GM21737 (cell line): ENCODE results near the gene FIS1.
"Not testable (repeated sequence)": the region's sequence is repeated elsewhere in the genome, so short reads cannot be mapped to it uniquely, and the experiment has no call there.

Source experiments
- ATAC-seq: cut with Tn5 transposase; IDR thresholded peaks from one replicate; pipeline ENCODE4 v1.9.1; 2021; ENCODE audit warnings: mild to moderate bottlenecking, moderate library complexity; ENCODE audit not compliant: unreplicated experiment

FIS1 gene

DNA sequence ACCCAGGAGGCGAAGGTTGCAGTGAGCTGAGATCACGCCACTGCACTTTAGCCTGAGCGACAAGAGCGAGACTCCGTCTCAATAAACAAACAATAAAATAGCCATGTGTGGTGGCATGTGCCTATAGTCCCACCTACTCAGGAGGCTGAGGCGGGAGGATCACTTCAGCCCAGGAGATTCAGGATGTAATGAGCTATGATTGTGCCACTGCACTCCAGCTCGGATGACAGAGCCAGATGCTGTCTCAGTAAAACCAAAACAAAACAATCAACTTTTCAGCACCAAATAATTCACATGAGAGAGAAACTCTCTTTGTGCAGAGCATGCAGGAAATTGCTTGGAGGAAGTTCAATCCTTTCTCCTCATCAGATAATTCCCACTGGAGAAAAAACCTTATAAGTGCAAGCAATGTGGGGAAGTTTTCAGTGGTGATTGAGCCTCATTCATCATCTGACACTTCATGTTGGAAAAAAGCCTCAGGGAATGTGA is 13.4 kb upstream of the FIS1 start:
- ATAC-seq, result no peak

DNA sequence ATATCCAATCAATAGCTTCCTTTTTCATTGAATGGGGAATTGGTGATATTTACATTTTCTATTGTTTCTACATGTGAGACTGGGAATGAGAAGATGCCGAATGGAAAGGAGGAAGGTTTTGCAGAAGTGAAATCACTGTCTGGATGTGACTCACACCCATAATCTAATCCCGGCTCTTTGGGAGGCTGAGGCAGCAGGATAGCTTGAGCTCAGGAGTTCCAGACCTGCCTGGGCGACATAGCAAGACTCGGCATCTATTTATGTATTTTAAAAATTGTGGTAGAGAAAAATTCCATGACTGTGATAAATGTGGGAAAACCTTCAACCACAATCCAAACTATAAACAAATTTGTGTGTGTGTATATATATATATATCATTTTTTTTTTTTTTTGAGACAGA is 10.9 kb upstream of the FIS1 start:
- ATAC-seq, result no peak

DNA sequence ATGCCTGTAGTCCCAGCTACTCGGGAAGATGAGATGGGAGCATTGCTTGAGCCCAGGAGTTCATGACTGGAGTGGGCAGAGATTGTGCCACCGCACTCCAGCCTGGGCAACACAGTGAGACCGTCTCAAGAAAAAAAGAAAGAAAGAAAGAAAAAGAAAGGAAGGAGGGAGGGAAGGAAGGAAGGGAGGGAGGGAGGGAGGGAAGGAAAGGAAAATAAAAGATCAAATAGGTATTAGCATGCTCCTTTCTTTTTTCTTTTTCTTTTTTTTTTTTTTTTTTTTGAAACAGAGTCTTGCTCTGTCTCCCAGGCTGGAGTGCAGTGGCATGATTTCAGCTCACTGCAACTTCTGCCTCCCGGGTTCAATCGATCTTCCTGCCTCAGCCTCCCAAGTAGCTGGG is 8.3 kb upstream of the FIS1 start:
- not testable (repeated sequence) for ATAC-seq

DNA sequence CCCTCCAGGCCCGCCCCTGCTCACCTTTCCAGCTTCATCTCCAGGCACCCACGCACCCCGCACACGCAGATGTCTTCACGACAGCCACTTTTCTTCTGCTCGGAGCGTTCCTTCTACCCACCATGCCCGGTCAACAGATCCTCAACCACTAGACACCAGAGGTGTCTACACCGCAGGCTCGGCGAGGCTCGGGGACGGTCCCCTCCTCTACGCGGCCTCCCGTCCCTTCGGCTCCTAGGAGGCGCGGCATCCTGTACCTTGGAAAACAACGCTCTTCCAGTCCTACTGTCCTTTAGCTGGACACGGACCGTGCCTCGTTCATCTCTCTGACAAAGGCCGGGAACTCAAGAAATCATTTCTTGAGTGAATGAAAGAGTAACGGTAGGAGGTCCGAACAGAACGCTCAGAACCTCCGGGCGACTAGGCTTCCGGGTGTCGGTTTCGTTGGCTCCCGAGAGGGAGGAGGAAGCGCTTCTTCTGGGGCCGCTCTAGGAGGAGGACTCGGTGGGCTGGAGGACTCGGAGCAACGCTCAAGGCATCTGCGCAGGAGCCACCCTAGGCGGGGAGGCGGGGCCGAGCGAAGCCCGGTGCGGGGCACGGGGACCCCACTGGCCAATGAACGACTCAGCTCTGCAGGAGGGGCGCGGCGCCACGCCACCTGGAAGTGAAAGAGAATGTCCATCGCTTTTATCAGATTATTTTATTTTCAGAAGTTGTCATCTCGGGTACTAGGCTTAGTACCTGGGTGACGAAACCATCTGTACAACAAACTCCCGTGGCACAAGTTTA is 7.2 kb upstream of the FIS1 start:
- ATAC-seq, result peak; percentile 97

DNA sequence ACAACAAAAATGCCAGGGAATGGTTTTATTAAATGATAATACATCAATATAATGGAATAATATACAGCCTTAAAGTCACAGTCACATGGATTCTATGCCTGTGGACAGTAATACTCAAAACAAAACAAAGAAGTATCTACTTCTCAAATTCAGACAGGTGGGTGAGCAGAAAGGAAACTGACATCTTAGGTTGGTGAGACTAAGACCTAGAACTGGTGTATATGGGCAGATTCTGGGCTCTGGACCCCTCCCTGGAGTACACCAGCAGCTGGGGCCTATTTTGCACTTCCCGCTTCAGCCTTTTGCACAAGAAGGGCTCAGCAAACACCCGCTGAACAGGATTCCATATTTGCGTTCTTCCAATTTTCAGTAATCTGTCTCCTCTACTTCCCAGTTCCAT is 5.4 kb upstream of the FIS1 start:
- no peak for ATAC-seq

DNA sequence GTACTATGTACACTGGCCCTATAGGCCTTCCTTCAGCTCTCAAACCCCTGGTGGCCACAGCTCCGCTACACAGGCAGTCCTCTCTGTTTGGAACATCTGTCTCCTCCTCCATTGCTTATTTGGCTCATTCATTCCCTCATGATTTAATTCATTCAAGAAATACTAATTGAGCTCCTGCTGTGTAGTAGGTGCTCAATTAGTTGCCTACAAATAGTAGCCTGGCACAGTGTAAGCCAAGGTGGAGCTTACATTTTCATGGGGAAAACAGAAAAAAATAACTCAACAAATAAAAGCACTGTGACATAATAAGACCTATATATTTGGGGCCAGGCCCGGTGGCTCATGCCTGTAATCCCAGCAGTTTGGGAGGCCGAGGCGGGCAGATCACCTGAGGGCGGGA is 3.4 kb upstream of the FIS1 start:
- no peak for ATAC-seq

DNA sequence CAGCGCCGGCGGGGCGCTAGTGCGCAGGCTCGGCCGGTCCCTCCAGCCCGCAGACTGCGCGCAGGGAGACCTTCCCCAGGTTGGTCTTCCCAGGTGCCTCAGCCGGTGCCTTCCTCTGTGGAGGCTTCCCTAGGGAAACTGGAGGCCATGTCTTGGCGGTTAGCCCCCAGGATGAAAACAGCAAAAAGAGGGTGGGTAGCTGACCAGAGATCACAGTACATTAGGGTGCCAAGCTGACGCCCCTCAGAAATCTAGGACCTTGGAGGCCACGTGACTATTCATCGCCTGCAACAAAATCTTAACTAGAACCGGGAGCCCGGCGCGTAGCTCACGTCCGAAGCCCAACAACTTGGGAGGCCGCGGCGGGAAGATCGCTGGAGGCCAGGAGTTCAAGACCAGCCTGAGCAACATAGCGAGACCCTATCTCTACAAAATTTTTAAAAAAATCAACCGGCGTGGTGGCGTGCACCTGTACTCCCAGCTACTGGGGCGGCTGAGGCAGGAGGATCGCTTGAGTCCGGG is 327 bp upstream of the FIS1 start:
- ATAC-seq, result no peak

DNA sequence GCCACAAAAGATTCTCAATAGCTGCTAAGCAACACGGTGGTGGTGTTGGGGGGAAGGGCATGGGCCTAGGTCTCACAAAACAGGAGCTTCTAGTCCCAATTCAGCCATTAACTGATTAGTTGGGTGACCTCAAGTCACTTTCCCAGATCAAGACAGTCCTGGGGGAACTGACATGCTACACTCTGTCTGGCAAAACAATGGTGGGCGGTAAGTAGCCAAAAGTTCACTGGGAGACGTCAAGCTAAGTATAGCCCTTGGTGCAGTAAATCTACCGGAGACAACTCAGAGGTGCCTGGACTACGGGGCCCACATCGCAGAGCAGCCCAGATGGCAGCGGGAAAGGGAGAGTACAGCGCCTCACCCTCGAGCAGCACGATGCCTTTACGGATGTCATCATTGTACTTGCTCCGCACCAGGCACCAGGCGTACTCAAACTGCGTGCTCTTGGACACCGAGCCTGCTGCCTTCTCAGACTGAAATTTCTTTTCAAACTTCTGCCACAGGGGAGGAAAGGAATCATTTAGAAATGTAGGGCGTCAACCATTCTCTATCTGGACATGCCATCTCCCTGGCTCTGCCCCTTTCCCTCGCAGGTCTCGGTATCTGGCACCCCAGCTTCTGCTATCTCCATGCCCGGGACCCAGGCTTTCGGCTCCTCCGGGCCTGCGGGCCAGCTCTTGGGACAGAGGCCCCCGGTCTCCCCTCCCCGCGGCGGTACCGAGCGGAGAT is 1.1 kb downstream of the FIS1 start:
- no peak for ATAC-seq

DNA sequence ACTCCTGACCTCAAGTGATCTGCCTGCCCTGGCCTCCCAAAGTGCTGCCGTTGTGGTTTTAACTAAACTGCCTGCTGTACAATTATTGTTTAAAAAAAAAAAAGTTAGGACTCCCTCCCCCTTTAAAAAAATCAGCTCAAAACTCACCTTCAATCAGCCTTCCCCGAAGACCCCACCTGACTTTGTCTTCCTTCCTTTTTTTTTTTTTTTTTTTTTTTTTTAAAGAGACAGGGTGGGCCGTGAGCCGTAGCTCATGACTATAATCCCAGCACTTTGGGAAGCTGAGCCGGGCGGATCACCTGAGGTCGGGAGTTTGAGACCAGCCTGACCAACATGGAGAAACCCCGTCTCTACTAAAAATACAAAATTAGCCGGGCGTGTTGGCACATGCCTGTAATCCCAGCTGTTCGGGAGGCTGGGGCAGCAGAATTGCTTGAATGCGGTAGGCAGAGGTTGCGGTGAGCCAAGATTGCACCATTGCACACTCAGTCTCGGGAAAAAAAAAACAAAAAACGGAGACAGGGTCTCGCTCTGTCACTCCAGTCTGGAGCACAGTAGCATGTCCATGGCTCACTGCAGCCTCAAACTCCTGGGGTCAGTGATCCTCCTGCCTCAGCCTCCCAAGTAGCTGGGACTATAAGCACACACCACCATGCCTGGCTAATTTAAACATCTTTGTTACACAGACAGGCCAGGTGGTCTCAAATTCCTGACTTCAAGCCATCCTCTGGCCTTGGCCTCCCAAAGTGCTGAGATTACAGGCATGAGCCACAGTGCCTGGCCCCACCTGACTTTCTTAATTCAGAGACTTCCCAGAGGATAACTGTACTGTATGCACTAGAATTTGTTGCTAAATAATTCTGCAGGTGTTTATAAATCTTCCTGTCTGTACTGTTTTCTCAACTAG is 3.2 kb downstream of the FIS1 start:
- no peak for ATAC-seq

DNA sequence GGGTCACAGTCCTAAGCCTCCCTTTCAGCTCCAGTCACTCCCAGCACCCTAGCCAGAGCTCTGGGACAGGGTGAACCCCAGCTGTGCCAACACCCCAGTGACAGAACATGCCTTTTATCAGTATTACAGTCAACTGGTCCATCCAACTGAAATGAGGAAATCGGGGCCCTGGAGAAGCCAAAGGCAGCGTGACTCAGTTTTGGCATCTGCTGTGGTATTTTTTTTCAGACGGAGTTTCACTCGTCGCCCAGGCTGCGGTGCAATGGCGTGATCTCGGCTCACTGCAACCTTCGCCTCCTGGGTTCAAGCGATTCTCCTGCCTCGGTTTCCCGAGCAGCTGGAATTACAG is 3.9 kb downstream of the FIS1 start:
- no peak for ATAC-seq

DNA sequence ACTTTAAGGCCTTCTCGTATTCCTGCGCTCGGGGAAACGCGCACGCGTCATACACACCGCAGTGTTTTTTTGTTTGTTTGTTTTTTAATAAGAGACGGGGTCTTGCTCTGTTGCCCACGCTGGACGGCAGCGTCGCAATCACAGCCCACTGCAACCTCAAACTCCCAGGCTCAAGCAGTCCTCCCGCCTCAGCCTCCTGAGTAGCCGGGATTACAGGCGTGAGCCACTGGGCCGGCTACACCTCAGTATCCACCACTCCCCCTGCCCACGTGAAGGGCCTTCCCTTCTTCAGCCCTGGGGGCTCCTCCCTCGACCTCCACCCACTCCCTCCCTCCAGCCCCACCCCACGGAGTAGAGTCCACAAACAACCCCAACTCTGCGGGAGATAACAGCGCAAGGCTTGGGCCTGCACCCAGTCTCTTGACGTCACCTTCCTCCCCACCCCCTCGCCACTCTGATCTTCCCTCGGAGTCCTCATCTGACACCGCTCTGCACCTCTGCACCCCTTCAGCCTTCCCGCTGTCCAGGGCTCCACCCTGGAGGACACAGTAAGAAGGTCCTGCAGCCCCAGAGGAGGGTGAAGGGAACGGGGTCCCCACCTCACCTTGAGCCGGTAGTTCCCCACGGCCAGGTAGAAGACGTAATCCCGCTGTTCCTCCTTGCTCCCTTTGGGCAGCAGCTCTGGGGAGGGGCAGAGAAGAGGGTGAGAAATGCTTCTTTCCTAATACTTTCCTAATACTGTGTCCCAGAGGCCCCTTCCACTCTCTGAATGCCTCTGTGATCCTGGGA is 4.5 kb downstream of the FIS1 start:
- ATAC-seq, result no peak

DNA sequence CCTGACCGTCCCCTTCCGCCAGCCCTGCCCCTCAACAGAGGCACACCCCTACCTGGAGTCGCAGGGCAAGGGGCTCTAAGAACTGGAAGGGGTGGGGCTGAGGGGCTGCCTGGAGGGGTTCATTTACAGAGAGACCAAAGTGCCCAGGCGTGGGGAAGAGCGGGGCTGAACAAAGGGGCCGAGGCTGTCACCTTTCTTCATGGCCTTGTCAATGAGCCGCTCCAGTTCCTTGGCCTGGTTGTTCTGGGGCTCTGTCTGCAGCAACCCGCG is 5.0 kb downstream of the FIS1 start:
- ATAC-seq, result no peak

DNA sequence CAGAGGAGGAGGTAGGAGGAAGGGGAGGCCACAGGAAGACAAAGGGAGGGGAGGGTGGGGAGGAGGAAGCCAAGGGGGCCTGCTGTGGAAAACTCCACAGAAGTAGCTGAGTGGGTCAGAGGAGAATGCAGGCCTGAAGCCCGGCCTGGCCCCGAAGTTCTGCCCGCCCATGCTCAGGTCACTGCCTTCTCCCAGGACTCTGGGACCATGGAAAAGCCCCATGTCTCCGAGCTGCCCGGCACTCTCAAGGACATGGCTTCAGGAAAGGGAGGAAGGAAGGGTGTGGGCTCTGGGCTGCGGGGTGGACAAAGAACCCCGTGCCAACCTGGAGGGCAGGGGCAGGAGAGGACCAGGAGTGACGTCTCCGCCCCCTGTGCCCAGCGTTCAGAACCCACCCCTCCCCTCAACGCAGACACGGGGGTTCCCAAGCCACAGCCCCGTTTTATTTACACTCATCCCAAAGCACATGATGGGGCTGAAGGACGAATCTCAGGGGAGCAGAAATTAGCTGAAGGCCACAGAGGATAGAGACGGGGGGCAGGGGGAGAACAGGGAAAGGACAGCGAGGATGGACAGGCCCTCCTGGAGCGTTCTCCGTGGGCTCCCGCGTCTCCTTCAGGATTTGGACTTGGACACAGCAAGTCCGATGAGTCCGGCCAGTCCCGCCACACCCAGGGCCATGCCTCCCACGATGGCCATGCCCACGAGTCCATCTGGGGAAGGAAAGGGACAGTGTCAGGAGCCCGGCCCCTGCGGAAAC is 5.5 kb downstream of the FIS1 start:
- ATAC-seq, result no peak

DNA sequence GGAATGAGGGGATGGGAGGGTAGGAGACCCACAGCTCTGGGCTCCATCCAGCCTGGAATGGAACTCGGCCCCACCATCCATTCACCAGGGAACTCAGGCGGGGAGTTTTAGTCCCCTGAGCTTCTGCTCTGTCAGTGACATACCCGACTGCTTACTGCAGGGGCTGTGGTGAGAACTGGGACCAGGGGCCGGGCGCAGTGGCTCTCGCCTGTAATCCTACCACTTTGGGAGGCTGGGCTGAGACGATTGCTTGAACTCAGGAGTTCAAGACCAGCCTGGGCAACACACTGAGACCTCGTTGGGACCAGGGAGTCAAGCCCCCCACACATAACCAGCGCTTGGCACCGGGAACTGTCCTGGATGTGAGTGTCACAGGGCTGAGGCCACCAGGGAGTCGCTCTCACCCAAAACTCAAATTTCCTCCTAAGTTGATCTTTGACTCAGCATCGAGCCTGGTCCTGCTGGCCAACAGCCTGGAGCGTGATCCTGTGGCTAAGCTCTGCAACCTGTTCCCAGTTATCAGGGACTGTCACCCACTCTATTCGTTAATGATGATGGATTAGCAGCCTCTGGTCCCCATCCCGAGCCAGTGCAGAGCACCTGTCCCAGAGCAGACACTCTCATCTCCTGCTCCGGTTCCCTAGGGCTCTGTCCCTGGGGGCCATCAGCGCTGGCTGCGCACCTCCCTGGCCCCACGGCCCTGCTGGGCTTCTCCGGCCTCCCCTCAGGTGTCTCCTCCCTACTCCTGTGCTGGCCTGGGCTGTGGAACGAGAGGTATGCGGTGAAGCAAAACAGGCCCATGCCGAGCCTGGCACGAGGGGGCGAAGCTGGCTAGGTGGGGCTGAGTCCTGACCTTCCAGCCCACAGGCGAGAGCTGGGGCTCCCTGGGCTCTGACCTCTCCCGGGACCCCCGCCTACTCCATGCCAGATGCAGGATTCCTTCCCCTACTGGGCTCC is 6.4 kb downstream of the FIS1 start:
- no peak for ATAC-seq

DNA sequence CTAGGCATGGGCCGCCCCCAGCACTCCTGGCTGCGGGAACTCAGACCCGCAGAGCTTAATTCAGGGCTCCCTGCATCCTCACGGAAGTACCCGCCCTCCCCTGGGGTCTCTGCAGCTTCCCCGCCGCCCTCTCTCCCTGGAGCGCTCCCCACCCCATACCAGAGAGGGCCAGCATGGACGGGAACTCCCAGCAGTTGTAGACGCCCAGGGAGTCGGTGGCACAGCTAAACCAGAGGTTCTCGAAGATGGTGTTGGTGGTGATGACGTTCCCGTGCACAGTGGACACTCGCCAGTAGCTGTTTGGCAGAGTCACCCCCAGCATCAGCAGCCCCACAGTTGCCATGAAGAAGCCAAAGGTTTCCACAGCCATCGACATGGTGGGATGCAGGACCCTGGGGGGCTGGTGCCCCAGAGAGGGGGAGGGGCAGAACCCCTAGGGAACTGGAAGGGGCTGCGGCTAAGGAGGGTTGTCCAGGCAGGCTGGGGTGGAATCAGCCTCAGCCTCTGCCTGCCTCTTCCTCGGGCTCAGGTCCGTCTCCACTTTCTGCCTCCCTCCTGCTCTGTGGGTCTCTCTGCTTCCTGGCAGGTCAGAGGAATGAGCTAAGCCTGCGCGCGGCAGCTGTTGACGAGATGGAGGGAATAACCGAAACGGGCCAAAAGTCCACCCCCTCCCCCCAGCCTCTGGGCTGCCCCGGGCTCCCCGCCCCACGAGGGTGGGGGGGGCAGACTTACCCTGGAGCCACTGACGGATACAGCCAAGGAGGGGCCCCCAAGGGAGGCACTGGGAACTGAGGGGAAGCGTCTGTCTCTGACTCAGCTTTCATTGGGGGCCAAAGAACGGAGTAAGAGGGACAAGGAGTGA is 7.4 kb downstream of the FIS1 start, which contains the start of gene CLDN15:
CLDN15 (minus strand) TSS at position 597 of the 862 bp plus-strand sequence; CDS start at position 376, 221 bp downstream.
- ATAC-seq, result no peak

DNA sequence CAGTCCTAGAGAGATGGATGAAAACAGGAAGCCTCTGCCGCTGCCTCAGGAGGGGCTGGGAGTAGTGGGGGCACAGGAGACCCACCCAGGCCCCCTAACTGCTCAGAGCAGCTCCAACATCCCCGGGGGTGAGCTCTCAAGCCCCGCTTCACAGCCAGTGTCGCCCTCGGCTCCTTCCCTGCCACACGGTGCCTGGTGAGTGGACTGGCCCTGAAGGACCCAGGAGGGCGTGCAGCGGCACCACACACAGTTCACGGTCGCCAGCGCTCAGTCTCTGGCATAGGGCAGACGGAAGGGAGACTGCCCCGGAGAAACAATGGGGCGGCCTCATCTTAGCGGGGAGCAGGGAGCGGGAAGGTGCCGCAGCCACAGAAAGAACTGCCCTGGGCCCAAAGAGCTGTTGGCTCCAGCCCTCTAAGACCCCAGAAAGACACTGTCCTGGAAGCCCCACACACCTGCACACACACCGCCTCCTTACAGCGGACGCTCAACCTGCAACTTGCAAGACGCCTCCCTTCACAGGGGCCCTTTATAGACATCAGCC is 8.5 kb downstream of the FIS1 start:
- ATAC-seq, result no peak

DNA sequence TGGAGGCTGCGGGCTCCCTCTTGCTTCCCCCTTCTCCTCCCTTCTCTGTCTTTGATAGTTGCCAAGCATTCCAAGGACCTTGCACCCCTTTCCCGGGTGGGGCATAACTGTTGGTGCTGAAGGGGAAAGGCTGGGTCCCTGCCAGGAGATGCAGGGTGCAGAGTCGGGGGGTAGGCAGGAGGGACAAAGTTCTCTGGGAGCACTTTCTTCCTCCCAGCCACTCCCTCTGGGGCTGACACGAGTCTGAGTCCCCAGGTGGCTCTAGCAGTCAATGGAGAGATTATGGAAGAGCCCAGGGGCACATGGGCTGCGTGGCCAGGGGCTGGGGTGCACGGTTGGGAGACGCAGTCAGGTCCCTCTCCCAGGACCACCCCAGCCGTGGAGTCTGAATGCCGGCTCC is 9.4 kb downstream of the FIS1 start:
- ATAC-seq, result no peak
